NB4 (cell line): ENCODE data around the gene CNGB1.

Source experiments
- MYC ChIP-seq: IDR thresholded peaks from 2 replicates; pipeline ENCODE4 v1.6.1; 2011; ENCODE audit warnings: low read depth, low read length
- TF ChIP-seq, protein P1 (sequence below): IDR thresholded peaks from one replicate; pipeline ENCODE4 v1.5.1; 2012; ENCODE audit warnings: low read depth, low read length

DNA sequence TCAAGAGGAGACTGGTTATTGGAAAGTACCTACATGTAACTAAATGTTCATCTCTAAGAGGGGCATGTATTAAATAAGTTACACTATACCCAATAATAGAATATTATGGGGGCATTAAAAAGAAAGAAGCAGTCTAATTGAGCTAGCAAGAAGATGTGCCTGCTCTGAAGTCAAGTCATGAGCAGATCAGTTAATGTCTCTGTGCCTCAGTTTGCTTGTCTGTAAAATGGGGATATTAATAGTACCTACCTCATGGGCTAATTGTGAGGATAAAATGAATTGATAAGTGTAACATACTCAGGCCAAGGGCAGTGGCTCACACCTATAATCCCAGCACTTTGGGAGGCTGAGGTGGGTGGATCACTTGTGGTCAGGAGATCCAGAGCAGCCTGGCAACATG lies 3.0 kb downstream of the CNGB1 start:
- TF ChIP-seq, protein P1, sequence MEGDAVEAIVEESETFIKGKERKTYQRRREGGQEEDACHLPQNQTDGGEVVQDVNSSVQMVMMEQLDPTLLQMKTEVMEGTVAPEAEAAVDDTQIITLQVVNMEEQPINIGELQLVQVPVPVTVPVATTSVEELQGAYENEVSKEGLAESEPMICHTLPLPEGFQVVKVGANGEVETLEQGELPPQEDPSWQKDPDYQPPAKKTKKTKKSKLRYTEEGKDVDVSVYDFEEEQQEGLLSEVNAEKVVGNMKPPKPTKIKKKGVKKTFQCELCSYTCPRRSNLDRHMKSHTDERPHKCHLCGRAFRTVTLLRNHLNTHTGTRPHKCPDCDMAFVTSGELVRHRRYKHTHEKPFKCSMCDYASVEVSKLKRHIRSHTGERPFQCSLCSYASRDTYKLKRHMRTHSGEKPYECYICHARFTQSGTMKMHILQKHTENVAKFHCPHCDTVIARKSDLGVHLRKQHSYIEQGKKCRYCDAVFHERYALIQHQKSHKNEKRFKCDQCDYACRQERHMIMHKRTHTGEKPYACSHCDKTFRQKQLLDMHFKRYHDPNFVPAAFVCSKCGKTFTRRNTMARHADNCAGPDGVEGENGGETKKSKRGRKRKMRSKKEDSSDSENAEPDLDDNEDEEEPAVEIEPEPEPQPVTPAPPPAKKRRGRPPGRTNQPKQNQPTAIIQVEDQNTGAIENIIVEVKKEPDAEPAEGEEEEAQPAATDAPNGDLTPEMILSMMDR, result no peak
- no peak for TF ChIP-seq MYC
